ENCODE results near the gene BTG2.

Gene BTG2

GRCh38 chr1:203275656-203276272 is 29.6 kb upstream of the BTG2 start:
- TF ChIP-seq CTCF (IDR thresholded peaks at IDR 0.05; ENCODE audit: insufficient read depth, low read length, poor library complexity, severe bottlenecking) (no peak), EZH2phosphoT487 (conservative IDR thresholded peaks at IDR 0.05; ENCODE audit: low read length) (no peak)
- no peaks in the 10 kb centered on the region for H3K9me2 ChIP-seq (replicated peaks; ENCODE audit: insufficient read depth, low read length)
- H3K36me3 ChIP-seq (ENCODE audit: low read length) = no peaks in the 10 kb centered on the region
- peak overlapping the region; percentile 96 for H3K9ac ChIP-seq (ENCODE audit: low read length)
- H3F3A ChIP-seq (ENCODE audit: insufficient read depth) = peaks cover 54% of the 10 kb centered on the region
- H3K9me3 ChIP-seq (ENCODE audit: insufficient read depth, low read length) = no peaks in the 10 kb centered on the region
- peaks cover 13% of the 10 kb centered on the region; the same call in 1 of the 2 replicates for H3K79me2 ChIP-seq (ENCODE audit: insufficient read depth, low read length)
- H3K4me2 ChIP-seq (ENCODE audit: low read depth, low read length, poor library complexity, severe bottlenecking) = peak overlapping the region; percentile 90
- H2AFZ ChIP-seq (ENCODE audit: low read depth, low read length, severe bottlenecking) = no peak overlapping the region
- H3K27me3 ChIP-seq (ENCODE audit: low read length) = no peaks in the 10 kb centered on the region
- H3K27ac ChIP-seq (ENCODE audit: low read depth, low read length) = peak overlapping the region; percentile 98
- no peaks in the 10 kb centered on the region for H4K20me1 ChIP-seq (ENCODE audit: low read depth, low read length)
- no peak overlapping the region for H3K4me3 ChIP-seq (ENCODE audit: insufficient read depth, low read length, poor library complexity, severe bottlenecking)

- H3K79me2 ChIP-seq (ENCODE audit: insufficient read depth, low read length) = peaks cover 13% of the 10 kb centered on the region; the same call in 1 of the 2 replicates
- H2AFZ ChIP-seq (ENCODE audit: low read depth, low read length, severe bottlenecking) = no peak overlapping the region
- peak overlapping the region; percentile 64 for H3K4me2 ChIP-seq (ENCODE audit: low read depth, low read length, poor library complexity, severe bottlenecking)
- peak overlapping the region; percentile 63 for H3K9ac ChIP-seq (ENCODE audit: low read length)
- no peaks in the 10 kb centered on the region for H3K36me3 ChIP-seq (ENCODE audit: low read length)
- H4K20me1 ChIP-seq (ENCODE audit: low read depth, low read length) = no peaks in the 10 kb centered on the region
- H3K9me3 ChIP-seq (ENCODE audit: insufficient read depth, low read length) = no peaks in the 10 kb centered on the region
- H3K27ac ChIP-seq (ENCODE audit: low read depth, low read length) = peak overlapping the region; percentile 98
- peaks cover 47% of the 10 kb centered on the region for H3F3A ChIP-seq (ENCODE audit: insufficient read depth)
- TF ChIP-seq EZH2phosphoT487 (conservative IDR thresholded peaks at IDR 0.05; ENCODE audit: low read length) (no peak), CTCF (IDR thresholded peaks at IDR 0.05; ENCODE audit: insufficient read depth, low read length, poor library complexity, severe bottlenecking) (no peak)
- H3K4me3 ChIP-seq (ENCODE audit: insufficient read depth, low read length, poor library complexity, severe bottlenecking) = no peak overlapping the region
- no peaks in the 10 kb centered on the region for H3K27me3 ChIP-seq (ENCODE audit: low read length)
- H3K9me2 ChIP-seq (replicated peaks; ENCODE audit: insufficient read depth, low read length) = no peaks in the 10 kb centered on the region
Measured at GRCh38 chr1:203276408-203276807, 28.9 kb upstream of the BTG2 start.

- peak overlapping the region; percentile 98 for H3K27ac ChIP-seq (ENCODE audit: low read depth, low read length)
Measured at GRCh38 chr1:203276916-203277545, 28.3 kb upstream of the BTG2 start.

More at GRCh38 chr1:203276916-203277545, 28.3 kb upstream of the BTG2 start:
- Histone ChIP-seq H3K4me2 (ENCODE audit: low read depth, low read length, poor library complexity, severe bottlenecking) (peak overlapping the region; percentile 64), H3F3A (ENCODE audit: insufficient read depth) (peaks cover 45% of the 10 kb centered on the region), H3K9me3 (ENCODE audit: insufficient read depth, low read length) (no peaks in the 10 kb centered on the region), H3K9ac (ENCODE audit: low read length) (peak overlapping the region; percentile 63), H3K4me3 (ENCODE audit: insufficient read depth, low read length, poor library complexity, severe bottlenecking) (no peak overlapping the region), H3K79me2 (ENCODE audit: insufficient read depth, low read length) (peaks cover 10% of the 10 kb centered on the region; the same call in 1 of the 2 replicates), H3K27me3 (ENCODE audit: low read length) (no peaks in the 10 kb centered on the region), H3K36me3 (ENCODE audit: low read length) (no peaks in the 10 kb centered on the region), H4K20me1 (ENCODE audit: low read depth, low read length) (no peaks in the 10 kb centered on the region), H2AFZ (ENCODE audit: low read depth, low read length, severe bottlenecking) (no peak overlapping the region), H3K9me2 (replicated peaks; ENCODE audit: insufficient read depth, low read length) (no peaks in the 10 kb centered on the region)
- TF ChIP-seq CTCF (IDR thresholded peaks at IDR 0.05; ENCODE audit: insufficient read depth, low read length, poor library complexity, severe bottlenecking) = no peak
- TF ChIP-seq EZH2phosphoT487 (conservative IDR thresholded peaks at IDR 0.05; ENCODE audit: low read length) = no peak
